HCT116 (cell line): ENCODE results near the gene FARP1. TPM values are rescaled to one million over a fixed set of nuclear protein-coding genes. Genes with fewer than 3 reads are reported as not detected.

Source experiments
- ATAC-seq: fragments of 200-7000 bp; cut with Tn5 transposase; 2 replicates; pipeline ENCODE4 v1.9.1; 2020; ENCODE audit warnings: mild to moderate bottlenecking, moderate library complexity
- BruUV-seq: library from RNA; stranded (reverse); fragments of 400-500 nt; replicated peaks from 2 replicates; lab custom pipeline; 2021; lab: Mats Ljungman, UMichigan
- CTCF ChIA-PET: fragments of 300-600 bp; sonication (Branson Sonifier 250); formaldehyde crosslinking; loops from one replicate; lab custom pipeline; 2021; ENCODE audit warnings: antibody characterized with exemption; lab: Charles Lee
- POLR2A ChIA-PET: fragments of 300-600, 350-600 bp; sonication (Branson Sonifier 250); formaldehyde crosslinking; loops from one replicate; lab custom pipeline; 2021; ENCODE audit warnings: antibody characterized with exemption; lab: Charles Lee
- RAD21 ChIA-PET, 2 experiments: fragments of 300-600 bp; sonication (Branson Sonifier 250); formaldehyde crosslinking; loops; one replicate each; lab custom pipeline; 2023; ENCODE audit warnings: low total read pairs in 2 of 2; ENCODE audit not compliant: uncharacterized antibody in 2 of 2, unreplicated experiment in 2 of 2, low non-redundant PET in 1 of 2; lab: Charles Lee
- DNase-seq: peaks from one replicate; pipeline ENCODE4 v3.0.0-alpha.2; 2010; ENCODE audit warnings: low read depth, low spot score
- H2AFZ ChIP-seq: fragments of 200-600 bp; shearing (Covaris generic), sonication (generic); 2 replicates; pipeline ENCODE4 v1.6.1; 2017; ENCODE audit warnings: low read depth, mixed run types, mixed read lengths, antibody characterized with exemption, low read length; ENCODE audit not compliant: poor library complexity, severe bottlenecking
- H3K27ac ChIP-seq: 2 replicates; pipeline ENCODE4 v1.5.1; 2012; ENCODE audit warnings: low read depth, low read length
- H3K27me3 ChIP-seq: fragments of 200-600 bp; sonication (generic); 2 replicates; pipeline ENCODE4 v1.6.1; 2016; ENCODE audit warnings: mixed run types, low read length, mixed read lengths; ENCODE audit not compliant: insufficient read depth
- H3K36me3 ChIP-seq, 2 experiments: fragments of 200-500 bp in 1 of 2; fragments of 200-600 bp in 1 of 2; sonication (Bioruptor generic) in 1 of 2; sonication (generic) in 1 of 2; 2 replicates each; pipeline versions ENCODE4 v1.5.1 to v1.6.1; 2014 to 2016; ENCODE audit warnings: low read length in 2 of 2, inconsistent platforms in 1 of 2, mixed read lengths in 1 of 2, mixed run types in 1 of 2; ENCODE audit not compliant: insufficient read depth in 2 of 2, control insufficient read depth in 1 of 2
- H3K4me1 ChIP-seq, 2 experiments: fragments of 200-600 bp in 1 of 2; sonication (generic) in 1 of 2; 2 replicates each; pipeline versions ENCODE4 v1.5.1 to v1.6.1; 2012 to 2017; ENCODE audit warnings: low read length in 2 of 2, inconsistent platforms in 1 of 2, mild to moderate bottlenecking in 1 of 2, mixed read lengths in 1 of 2, mixed run types in 1 of 2, moderate library complexity in 1 of 2; ENCODE audit not compliant: insufficient read depth in 2 of 2, control insufficient read depth in 1 of 2
- H3K4me2 ChIP-seq: fragments of 200-600 bp; sonication (generic); 2 replicates; pipeline ENCODE4 v1.6.1; 2017; ENCODE audit warnings: mixed run types, low read length, mixed read lengths
- H3K4me3 ChIP-seq, 2 experiments: fragments of 200-600 bp in 1 of 2; sonication (generic) in 1 of 2; replicated peaks in 1 of 2; 2 replicates each; pipeline ENCODE4 v1.5.1; 2011 to 2016; ENCODE audit warnings: low read length in 2 of 2, control low read depth in 1 of 2, low read depth in 1 of 2, mild to moderate bottlenecking in 1 of 2, mixed read lengths in 1 of 2, mixed run types in 1 of 2
- H3K79me2 ChIP-seq: fragments of 200-600 bp; sonication (generic); 2 replicates; pipeline ENCODE4 v1.6.1; 2017; ENCODE audit warnings: mild to moderate bottlenecking, mixed run types, low read length, moderate library complexity, mixed read lengths; ENCODE audit not compliant: insufficient read depth
- H3K9ac ChIP-seq: fragments of 200-600 bp; sonication (generic); 2 replicates; pipeline ENCODE4 v1.6.1; 2016; ENCODE audit warnings: low read length, mixed read lengths
- H3K9me2 ChIP-seq: fragments of 200-600 bp; sonication (generic), shearing (Covaris generic); 2 replicates; pipeline ENCODE4 v1.6.1; 2017; ENCODE audit warnings: mixed run types, mild to moderate bottlenecking, moderate library complexity; ENCODE audit not compliant: insufficient read depth
- H3K9me3 ChIP-seq, 2 experiments: fragments of 200-500 bp in 1 of 2; fragments of 200-600 bp in 1 of 2; sonication (Bioruptor generic) in 1 of 2; sonication (generic) in 1 of 2; 2 replicates each; pipeline ENCODE4 v1.6.1; 2014 to 2017; ENCODE audit warnings: low read length in 2 of 2, mixed read lengths in 2 of 2, inconsistent platforms in 1 of 2, low read depth in 1 of 2, mild to moderate bottlenecking in 1 of 2, mixed run types in 1 of 2, moderate library complexity in 1 of 2; ENCODE audit not compliant: control insufficient read depth in 1 of 2, insufficient read depth in 1 of 2
- H4K20me1 ChIP-seq: fragments of 200-600 bp; sonication (generic), shearing (Covaris generic); 2 replicates; pipeline ENCODE4 v1.6.1; 2017; ENCODE audit warnings: mixed run types, mild to moderate bottlenecking, moderate library complexity; ENCODE audit not compliant: insufficient read depth
- CBX3 ChIP-seq: IDR thresholded peaks from 2 replicates; pipeline ENCODE4 v1.6.1; 2012; ENCODE audit warnings: low read depth
- EGR1 ChIP-seq: IDR thresholded peaks from 2 replicates; pipeline ENCODE4 v1.6.1; 2012; ENCODE audit warnings: low read depth
- ELF1 ChIP-seq: IDR thresholded peaks from 2 replicates; pipeline ENCODE4 v1.6.1; 2012; ENCODE audit warnings: low read depth, borderline replicate concordance
- EZH2phosphoT487 ChIP-seq: fragments of 200-600 bp; IDR thresholded peaks from 2 replicates; pipeline ENCODE4 v1.6.1; 2018; ENCODE audit warnings: antibody characterized with exemption, borderline replicate concordance
- JUND ChIP-seq: IDR thresholded peaks from 2 replicates; pipeline ENCODE4 v1.6.1; 2012
- MAX ChIP-seq: IDR thresholded peaks from 2 replicates; pipeline ENCODE4 v1.6.1; 2012
- POLR2AphosphoS5 ChIP-seq: IDR thresholded peaks from 2 replicates; pipeline ENCODE4 v1.6.1; 2011; ENCODE audit warnings: mild to moderate bottlenecking, low read depth, low read length, moderate library complexity
- REST ChIP-seq: IDR thresholded peaks from 2 replicates; pipeline ENCODE4 v1.6.1; 2012; ENCODE audit warnings: low read depth
- SIN3A ChIP-seq: IDR thresholded peaks from 2 replicates; pipeline ENCODE4 v1.6.1; 2012; ENCODE audit warnings: low read depth
- SP1 ChIP-seq: IDR thresholded peaks from 2 replicates; pipeline ENCODE4 v1.6.1; 2012; ENCODE audit warnings: low read depth
- SRF ChIP-seq: IDR thresholded peaks from 2 replicates; pipeline ENCODE4 v1.6.1; 2012; ENCODE audit warnings: low read depth
- YY1 ChIP-seq: IDR thresholded peaks from 2 replicates; pipeline ENCODE4 v1.6.1; 2011; ENCODE audit warnings: low read length, low read depth, moderate library complexity, mild to moderate bottlenecking; ENCODE audit not compliant: insufficient replicate concordance; ENCODE audit errors: extremely low read depth
- ZFX ChIP-seq: fragments of 450-650 bp; IDR thresholded peaks from 2 replicates; pipeline ENCODE4 v1.6.1; 2017
- intact Hi-C: fragments of 100-400 bp; cut with micrococcal nuclease; formaldehyde crosslinking; loops from 2 replicates; pipeline ENCODE4 v1.10.0; 2022
- total RNA-seq: library from RNA; stranded (reverse); gene quantifications from one replicate; pipeline ENCODE4 v1.2.1, GENCODE V29; 2021; ENCODE audit not compliant: unreplicated experiment

The FARP1 gene
- total RNA-seq, 1 experiment from 2014 or later, result 30.5 TPM

GRCh38 chr13:98180092-98180491 is 37.2 kb downstream of the FARP1 start:
- H3K9ac ChIP-seq, result no peak overlapping the region
- no peak overlapping the region for H3K4me2 ChIP-seq
- H3K27ac ChIP-seq, result no peak overlapping the region
- H3K4me1 ChIP-seq, result no peaks in the 10 kb centered on the region
- TF ChIP-seq EGR1 (no peak), MAX (no peak), SP1 (no peak), ELF1 (no peak), SIN3A (no peak), CBX3 (no peak), YY1 (no peak), ZFX (no peak), REST (no peak), POLR2AphosphoS5 (no peak), SRF (no peak), EZH2phosphoT487 (no peak), JUND (no peak)
- H3K36me3 ChIP-seq, result no peaks in the 10 kb centered on the region
- DNase-seq (no peak), ATAC-seq (no peak)
- no peaks in the 10 kb centered on the region for H3K9me3 ChIP-seq
- no peaks in the 10 kb centered on the region for H3K9me2 ChIP-seq
- H3K27me3 ChIP-seq, result no peaks in the 10 kb centered on the region
- ChIA-PET POLR2A (no interaction called here), RAD21 (no interaction called here), CTCF (no interaction called here)
- H3K4me3 ChIP-seq, result no peak overlapping the region
- no TSS peak for BruUV-seq
- H2AFZ ChIP-seq, result no peak overlapping the region
- no peaks in the 10 kb centered on the region for H4K20me1 ChIP-seq
- intact Hi-C loops, result no loop called here
- H3K79me2 ChIP-seq, result no peaks in the 10 kb centered on the region
